Right lobe of liver (tissue), 4 donors: ENCODE results near the gene MROH2B.

Source experiments
- CTCF ChIP-seq, 4 donors: fragments of 200-600 bp in 3 of 4; fragments of 450-650 bp in 1 of 4; IDR thresholded peaks; one replicate each; pipeline versions ENCODE4 v1.5.1 to v1.8.0; 2016 to 2022; ENCODE audit warnings: antibody characterized with exemption in 4 of 4, mild to moderate bottlenecking in 2 of 4
- POLR2A ChIP-seq: fragments of 450-650 bp; IDR thresholded peaks from one replicate; pipeline ENCODE4 v1.6.1; 2017; ENCODE audit warnings: antibody characterized with exemption, mild to moderate bottlenecking
- donor health status: DM: no; HTN: no; CAD: no.
- donor health status: DM: no; HTN: no; CAD: no.
- donor health status: DM: no; HTN: yes; CAD: no.

- TF ChIP-seq CTCF (IDR thresholded peaks at IDR 0.05) (no peak), POLR2A (no peak)
Measured at GRCh38 chr5:40988746-40989510, 82.2 kb downstream of the MROH2B start.
